ENCODE results near the gene TEX14.

- no peak for TF ChIP-seq POLR2A (IDR thresholded peaks at IDR 0.05)
- TF ChIP-seq CTCF (IDR thresholded peaks at IDR 0.05): no peak
Measured at GRCh38 chr17:58667934-58668597, 23.8 kb downstream of the TEX14 start.
